Activated CD8-positive, alpha-beta memory T cell treated with anti-CD3 and anti-CD28 coated beads for 1 hour (primary cell): Measurements from ENCODE around the gene IGFALS.

Experiments
- DNase-seq, 2 donors: peaks; one replicate each; pipeline ENCODE4 v3.0.0-alpha.2; 2020; ENCODE audit warnings: low read depth in 1 of 2; ENCODE audit errors: extremely low read depth in 1 of 2

The IGFALS gene

GRCh38 chr16:1767116-1767994 is 26.1 kb downstream of the IGFALS start:
- DNase-seq = no peak

DNA sequence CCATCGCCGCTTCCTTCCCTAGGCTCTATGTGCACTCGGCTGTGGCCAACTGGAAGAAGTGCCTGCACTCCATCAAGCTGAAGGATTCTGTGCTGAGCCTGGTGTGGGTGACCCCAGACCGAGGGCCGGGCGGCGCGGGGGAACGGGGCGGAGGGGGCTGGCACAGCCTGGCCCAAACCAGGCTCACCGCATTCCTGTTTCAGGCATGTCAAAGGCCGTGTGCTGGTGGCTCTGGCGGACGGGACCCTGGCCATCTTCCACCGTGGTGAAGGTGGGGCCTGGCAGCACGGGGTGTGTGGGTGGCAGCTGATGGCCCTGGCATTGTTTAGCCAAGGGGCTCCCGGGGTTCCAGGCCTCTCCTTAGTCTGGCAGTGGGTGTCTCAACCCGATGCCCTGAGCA is 26.8 kb downstream of the IGFALS start:
- DNase-seq = no peak

GRCh38 chr16:1766231-1766630 is 27.3 kb downstream of the IGFALS start:
- no peak for DNase-seq

GRCh38 chr16:1765826-1766225 is 27.7 kb downstream of the IGFALS start:
- no peak for DNase-seq

DNA sequence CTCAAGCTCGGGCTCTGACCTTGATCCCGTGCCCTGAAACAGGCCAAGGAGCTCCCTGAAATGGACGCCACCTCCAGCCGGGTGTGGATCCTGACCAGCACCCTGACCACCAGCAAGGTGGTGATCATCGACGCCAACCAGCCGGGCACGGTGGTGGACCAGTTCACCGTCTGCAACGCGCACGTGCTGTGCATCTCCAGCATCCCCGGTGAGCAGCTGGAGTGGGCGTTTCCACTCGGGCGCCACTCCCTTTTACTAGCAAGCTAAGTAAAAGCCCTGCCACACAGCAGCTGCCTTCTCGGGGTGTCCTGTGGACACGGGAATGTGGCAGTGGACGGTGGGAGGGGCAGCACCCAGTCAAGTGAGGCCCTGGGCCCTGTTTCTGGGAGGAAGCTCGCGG is 28.5 kb downstream of the IGFALS start:
- DNase-seq = no peak

GRCh38 chr16:1763521-1764511 is 29.7 kb downstream of the IGFALS start:
- DNase-seq = no peak

DNA sequence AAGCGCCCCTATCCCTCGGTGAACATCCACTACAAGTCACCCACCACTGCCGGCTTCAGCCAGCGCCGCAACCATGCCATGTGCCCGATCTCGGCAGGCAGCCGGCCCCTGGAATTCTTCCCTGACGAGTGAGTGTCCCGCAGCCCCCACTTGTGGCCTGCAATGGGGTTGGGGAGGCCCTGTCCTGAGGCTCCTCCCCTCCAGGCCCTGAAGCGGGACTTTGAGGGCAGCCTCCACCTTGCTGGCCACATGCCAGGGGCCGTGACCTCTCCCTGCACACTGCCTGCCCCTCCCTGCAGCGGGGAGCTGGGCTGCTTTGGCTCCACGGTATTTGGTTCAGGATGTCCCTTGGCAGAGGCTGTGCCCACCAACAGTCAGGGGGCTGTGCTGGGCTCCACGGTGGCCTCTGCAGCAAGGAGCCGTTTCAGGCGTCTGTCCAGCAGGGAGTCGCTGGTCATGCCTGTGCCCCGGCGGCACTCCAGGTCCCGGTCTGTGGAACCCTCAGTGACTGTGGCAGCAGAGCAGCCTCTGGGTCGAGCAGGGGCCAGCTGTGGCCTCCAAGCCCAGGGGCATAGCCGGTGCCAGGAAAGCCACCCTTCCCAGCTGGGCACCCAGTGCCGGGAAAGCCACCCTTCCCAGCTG is 30.5 kb downstream of the IGFALS start:
- DNase-seq = no peak

DNA sequence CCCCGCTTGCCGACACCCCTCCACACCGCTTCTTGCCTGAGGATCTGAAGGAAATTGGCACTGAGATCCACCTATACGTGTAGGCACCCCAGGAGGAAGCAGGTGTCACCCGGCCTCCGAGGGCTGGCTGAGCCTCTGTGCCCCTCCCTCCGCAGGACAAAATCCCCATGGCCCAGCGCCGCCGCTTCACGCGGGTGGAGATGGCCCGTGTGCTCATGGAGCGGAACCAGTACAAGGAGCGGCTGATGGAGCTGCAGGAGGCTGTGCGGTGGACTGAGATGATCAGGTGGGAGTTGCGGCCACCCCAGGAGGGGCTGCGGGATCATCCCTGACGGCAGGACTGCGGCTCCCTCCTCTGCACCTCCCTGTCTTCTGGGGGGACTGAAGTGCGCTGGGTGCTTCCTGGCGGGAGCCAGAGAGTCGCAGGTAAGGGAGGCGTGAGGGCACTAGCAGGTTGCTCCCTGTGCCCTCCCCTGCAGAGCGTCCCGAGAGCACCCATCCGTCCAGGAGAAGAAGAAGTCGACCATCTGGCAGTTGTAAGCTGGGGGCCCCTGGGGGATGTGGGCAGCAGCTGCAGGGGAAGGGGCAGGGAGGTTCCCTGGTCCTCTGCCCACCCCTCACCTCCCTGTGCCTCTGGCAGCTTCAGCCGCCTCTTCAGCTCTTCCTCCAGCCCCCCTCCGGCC is 31.2 kb downstream of the IGFALS start:
- DNase-seq = no peak

GRCh38 chr16:1761751-1762150 is 31.8 kb downstream of the IGFALS start:
- DNase-seq = no peak

- DNase-seq = no peak
Measured at GRCh38 chr16:1760911-1761310, 32.6 kb downstream of the IGFALS start.

GRCh38 chr16:1759511-1759910 is 34.0 kb downstream of the IGFALS start:
- no peak for DNase-seq

- DNase-seq = no peak
Measured at GRCh38 chr16:1758923-1759322, 34.6 kb downstream of the IGFALS start.

DNA sequence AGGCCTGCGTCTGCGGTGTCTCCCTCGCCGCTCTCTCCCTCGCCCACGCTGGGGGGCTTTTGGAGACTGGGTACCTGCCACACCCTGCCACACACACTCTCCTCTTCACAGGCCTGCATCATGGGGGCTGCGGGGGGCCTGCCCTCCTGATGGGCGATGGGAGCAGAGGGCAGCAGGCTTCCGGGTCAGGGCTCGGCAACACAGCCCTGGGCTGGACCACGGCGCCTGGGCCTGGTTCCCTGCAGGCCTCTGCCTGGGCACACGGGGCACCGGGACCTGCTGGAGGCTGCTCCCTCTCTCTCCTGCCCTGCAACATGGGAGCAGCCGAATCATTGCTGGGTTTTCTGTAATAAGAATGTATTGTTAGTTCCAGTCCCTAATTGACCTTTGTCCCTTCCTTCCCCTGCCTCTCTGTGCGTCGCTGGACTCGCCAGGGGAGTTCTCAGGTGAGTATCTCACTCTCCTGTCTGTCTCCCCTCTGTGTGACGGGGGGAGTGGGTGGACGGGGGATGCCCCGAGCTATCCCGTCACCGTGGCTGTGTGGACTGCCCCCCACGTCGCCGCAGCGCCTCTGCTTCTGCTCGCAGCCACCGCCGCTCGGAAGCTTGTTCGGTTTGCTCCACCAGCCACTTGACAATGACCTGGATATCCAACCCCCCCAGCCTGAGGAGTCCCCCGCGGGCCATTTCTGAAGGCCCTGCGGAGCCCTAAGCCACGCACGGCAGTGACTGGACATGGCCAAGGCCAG is 35.6 kb downstream of the IGFALS start:
- DNase-seq = no peak

- DNase-seq = no peak
Measured at GRCh38 chr16:1754204-1754603, 39.3 kb downstream of the IGFALS start.

GRCh38 chr16:1752853-1753252 is 40.7 kb downstream of the IGFALS start:
- no peak for DNase-seq

DNA sequence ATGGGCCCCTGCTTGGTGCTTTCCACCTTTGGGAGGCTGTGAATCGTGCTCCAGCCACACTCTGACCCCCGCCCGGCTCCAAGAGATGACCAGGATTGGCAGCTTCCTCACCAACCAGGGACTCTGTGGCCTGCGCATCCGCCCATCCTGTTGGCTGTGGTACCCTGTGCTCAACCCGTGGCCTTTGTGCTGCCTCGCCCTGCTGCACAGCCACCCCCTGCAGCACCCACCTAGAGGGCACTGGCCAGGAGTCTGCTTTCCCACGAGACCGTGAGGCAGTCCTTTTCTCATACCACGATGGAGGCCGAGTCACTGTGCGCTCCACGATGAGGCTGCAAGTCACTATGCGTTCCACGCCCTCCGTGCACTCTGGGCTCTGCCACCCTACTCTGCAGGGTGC is 41.6 kb downstream of the IGFALS start:
- DNase-seq = no peak

- no peak for DNase-seq
Measured at GRCh38 chr16:1749152-1750117, 44.1 kb downstream of the IGFALS start.

- DNase-seq = no peak
Measured at GRCh38 chr16:1747934-1748333, 45.6 kb downstream of the IGFALS start.

GRCh38 chr16:1746693-1747195 is 46.8 kb downstream of the IGFALS start:
- DNase-seq = no peak
